RWPE1 (cell line): ENCODE data around the gene WWOX.
"Not testable (repeated sequence)": the region's sequence is repeated elsewhere in the genome, so short reads cannot be mapped to it uniquely, and the experiment has no call there.

ENCODE experiments used
- CTCF ChIA-PET: fragments of 350-600 bp; sonication (Branson Sonifier 250); formaldehyde crosslinking; extraction: SDS; loops from one replicate; lab custom pipeline; 2021; lab: Yijun Ruan, JAX
- POLR2A ChIA-PET: fragments of 400-600 bp; formaldehyde crosslinking; extraction: SDS; loops from one replicate; lab custom pipeline; 2020; ENCODE audit warnings: antibody characterized with exemption; ENCODE audit not compliant: low non-redundant PET; lab: Yijun Ruan, JAX
- DNase-seq: peaks from one replicate; pipeline ENCODE4 v3.0.0; 2012; ENCODE audit warnings: low spot score
- H3K27ac ChIP-seq: fragments of 450-650 bp; 2 replicates; pipeline ENCODE4 v1.5.1; 2017
- CTCF ChIP-seq: fragments of 450-650 bp; conservative IDR thresholded peaks from 2 replicates; pipeline ENCODE4 v1.5.1; 2017; ENCODE audit warnings: low read depth, mild to moderate bottlenecking

The WWOX gene

DNA sequence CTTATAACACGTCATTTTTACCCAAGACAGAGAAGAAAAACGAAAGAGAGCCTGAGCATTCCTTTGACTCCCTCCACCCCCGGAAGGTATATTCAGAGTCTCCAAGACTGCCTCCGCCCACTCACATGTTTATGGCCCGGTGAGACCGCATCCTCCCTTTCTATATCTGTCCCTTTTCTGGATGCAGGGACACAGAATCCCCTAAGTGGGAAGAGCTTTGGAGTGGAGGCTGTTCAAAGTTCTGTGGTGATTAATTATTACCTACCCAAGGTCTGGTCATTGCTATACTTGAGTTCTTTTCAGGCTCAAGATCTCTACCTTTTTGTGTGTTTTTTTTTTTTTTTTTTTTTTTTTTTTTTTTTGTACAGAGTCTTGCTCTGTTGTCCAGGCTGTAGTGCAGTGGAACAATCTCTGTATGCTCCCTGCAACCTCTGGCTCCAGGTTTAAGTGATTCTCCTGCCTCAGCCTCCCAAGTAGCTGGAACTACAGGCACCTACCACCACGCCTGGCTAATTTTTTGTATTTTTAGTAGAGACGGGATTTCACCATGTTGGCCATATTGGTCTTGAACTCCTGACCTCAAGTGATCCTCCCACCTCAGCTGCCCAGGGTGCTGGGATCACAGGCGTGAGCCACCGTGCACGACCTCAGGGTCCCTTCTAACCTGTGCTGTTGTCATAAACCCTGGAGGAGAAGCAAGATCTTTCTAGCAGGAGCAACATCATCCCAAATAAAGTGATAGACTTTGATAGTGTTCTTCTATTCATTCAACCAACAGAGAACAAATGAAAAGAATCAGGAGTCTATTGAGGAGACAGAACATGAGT is 407.1 kb downstream of the WWOX start:
- no peak for TF ChIP-seq CTCF
- DNase-seq: no peak
- ChIA-PET POLR2A (no interaction called here), CTCF (interaction anchor here (0.5 to 0.7 kb wide), 3 partner anchors 176 to 1271 kb away, joined by 3 to 5 read pairs (median 5); no protein-coding TSS in a partner anchor)
- no peak overlapping the region for H3K27ac ChIP-seq

- no peak for TF ChIP-seq CTCF
- DNase-seq: no peak
- ChIA-PET POLR2A (no interaction called here), CTCF (interaction anchor here (0.6 kb wide), 1 partner anchor 1949 kb away, joined by 3 read pairs; no protein-coding TSS in a partner anchor)
- H3K27ac ChIP-seq: no peak overlapping the region
Measured at GRCh38 chr16:78507576-78507975, 408.1 kb downstream of the WWOX start.

- ChIA-PET CTCF (interaction anchor here (0.7 kb wide), 1 partner anchor 385 kb away, joined by 6 read pairs; no protein-coding TSS in a partner anchor), POLR2A (no interaction called here)
- no peak for TF ChIP-seq CTCF
Measured at GRCh38 chr16:78509965-78510364, 410.5 kb downstream of the WWOX start.

DNA sequence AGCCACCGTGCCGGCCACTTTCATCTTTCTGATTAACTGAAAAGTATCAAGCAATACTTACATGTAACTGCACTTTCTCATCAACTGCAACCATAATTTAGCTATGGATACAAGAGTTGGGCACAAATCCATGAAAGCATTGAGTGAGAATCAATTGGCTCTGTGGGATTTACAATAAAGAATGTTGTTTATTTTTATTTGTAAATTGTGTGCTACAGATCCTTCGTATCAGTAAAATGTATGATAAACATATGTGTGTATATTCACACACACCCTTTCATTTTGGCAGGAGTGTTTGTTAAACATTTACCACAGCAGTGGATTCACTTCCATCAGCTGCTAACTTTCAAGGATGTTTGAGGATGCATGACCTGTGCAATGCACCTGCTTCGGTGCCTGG is 411.0 kb downstream of the WWOX start:
- no peak for DNase-seq
- TF ChIP-seq CTCF: no peak
- H3K27ac ChIP-seq: no peak overlapping the region
- CTCF ChIA-PET: no interaction called here
- POLR2A ChIA-PET: no interaction called here

More at GRCh38 chr16:78509965-78510364, 410.5 kb downstream of the WWOX start:
- DNase-seq: no peak
- H3K27ac ChIP-seq: no peak overlapping the region

DNA sequence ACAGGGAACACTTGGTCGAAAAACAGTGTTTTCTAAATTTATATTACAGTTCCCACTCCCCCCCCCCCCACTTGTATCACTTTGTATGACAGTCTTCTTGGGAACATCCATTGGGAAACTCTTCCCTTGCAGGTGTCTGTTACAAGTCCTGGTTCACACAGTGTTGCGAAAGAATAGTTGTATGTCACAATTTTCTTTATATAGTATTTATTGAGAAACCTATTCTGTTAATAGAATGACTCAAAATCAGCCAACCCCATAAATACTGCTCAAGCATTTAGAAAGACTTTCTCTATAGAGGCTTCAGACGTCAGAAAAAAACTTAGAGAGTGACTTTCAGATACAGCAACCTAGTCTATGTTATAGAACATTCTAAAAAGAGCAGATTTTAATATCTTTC is 414.4 kb downstream of the WWOX start:
- H3K27ac ChIP-seq: no peak overlapping the region
- ChIA-PET POLR2A (no interaction called here), CTCF (no interaction called here)
- TF ChIP-seq CTCF: no peak
- DNase-seq: peak; percentile 14

DNA sequence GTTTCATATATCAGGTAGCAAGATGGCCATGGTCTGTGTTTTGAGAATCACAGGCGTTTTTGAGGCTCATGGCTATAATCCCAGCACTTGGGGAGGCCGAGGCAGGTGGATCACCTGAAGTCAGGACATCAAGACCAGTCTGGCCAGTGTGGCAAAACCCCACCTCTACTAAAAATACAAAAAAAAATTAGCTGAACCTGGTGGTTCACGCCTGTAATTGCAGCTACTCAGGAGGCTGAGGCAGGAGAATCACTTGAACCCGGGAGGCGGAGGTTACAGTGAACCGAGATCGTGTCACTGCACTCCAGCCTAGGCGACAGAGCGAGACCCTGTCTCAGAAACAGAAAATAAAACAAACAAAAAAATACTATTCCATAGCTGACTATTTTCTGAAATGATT is 415.4 kb downstream of the WWOX start:
- POLR2A ChIA-PET, H3K27ac ChIP-seq, DNase-seq: not testable (repeated sequence)
- CTCF ChIA-PET: interaction anchor here (0.6 kb wide), 1 partner anchor 1675 kb away, joined by 4 read pairs; no protein-coding TSS in a partner anchor

DNA sequence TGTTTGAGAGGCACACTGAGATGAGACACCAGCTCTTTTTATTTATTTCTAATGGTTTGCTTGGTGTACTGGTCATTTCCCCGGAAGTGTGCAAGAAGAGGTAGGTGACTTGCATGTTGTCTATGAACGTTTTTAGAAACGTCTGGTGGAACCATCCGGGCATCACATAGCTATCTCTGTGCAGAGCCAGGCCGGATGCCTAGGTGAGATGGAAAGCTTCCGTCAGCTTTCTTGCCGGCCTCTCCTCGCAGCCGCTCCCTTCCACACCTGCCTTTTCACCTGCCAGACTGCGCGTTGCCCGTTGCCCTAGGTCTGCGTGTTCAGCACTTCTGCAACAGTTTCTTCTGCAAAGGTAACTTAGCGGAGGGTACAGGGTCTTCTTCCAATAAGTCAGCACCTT is 416.0 kb downstream of the WWOX start:
- ChIA-PET CTCF (interaction anchor here (0.6 kb wide), 2 partner anchors 250 to 1675 kb away, joined by 3 to 4 read pairs; no protein-coding TSS in a partner anchor), POLR2A (no interaction called here)
- H3K27ac ChIP-seq: no peak overlapping the region
- no peak for DNase-seq
- TF ChIP-seq CTCF: no peak
